ENCODE results near the gene PER1. TPM values are rescaled to one million over a fixed set of nuclear protein-coding genes. Genes with fewer than 3 reads are reported as not detected.

The PER1 gene
- total and polyA plus RNA-seq, 2 of the 8 experiments (the other 6 are each of a cell fraction or from before 2014, with no cell fraction given) = 9.6 to 38.0 TPM

DNA sequence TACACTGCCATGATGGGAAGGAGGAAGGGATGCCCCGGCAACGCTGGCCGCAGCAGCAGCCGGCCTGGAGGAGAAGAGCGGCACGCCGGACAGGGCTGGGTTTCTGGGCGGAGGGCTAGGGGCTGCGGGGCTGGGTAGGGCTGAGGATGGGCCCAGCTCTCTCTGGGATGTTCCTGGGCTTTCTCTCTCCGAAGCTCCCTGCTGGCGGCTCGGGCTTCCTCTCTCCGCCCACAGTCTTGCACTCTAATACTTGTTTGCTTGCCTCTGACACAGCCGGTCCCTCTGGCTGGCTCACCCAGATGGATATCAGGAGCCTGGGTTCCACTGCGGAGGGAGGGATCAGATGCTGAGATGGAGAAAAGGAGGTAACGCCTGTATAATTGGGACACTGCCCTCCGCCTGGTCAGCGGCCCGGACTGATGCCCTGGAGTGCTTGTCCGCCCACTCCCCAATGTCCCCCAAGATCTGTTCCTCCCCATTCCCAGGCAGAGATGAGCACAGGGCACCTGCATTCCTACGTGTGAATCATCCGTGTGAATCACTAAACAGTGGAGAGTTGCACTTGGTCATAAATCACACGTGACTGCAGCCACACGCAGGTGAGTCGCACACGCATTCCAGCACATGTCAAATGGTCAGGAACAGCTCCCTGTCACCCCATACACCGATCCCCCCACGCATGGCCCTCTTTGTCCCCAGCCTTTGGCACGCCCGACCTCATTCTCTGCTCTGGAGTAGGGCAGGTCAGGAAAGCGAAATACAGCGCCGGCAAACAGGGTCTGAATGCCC, 34.0 kb downstream of the PER1 start, which contains the start of gene ALOXE3:
Gene ALOXE3, minus strand, starts transcription at position 535 of the 789 bp plus-strand sequence. Its CDS starts 524 bp downstream, at position 11.
- Histone ChIP-seq H2BK20ac (ENCODE audit: low read length) (0 out of 2 replicates have a peak within 1 kb of the TSS, but pooled peaks have one; percentile 32), H2AFZ (ENCODE audit: low read length) (peak within 1 kb of the TSS; percentile 44; the same call in 1 of the 2 replicates), H3K36me3 (ENCODE audit: control insufficient read depth in 2 of 4, insufficient read depth in 4 of 4, low read length in 3 of 4) (no peaks in the 10 kb centered on the region), H3K4me3 (ENCODE audit: extremely low read depth in 1 of 4, insufficient read depth in 2 of 4, low read depth in 3 of 4, low read length in 4 of 4) (peak within 1 kb of the TSS; percentile 75 to 89 (median 82)), H3K9me3 (ENCODE audit: insufficient read depth in 2 of 2, low read depth in 1 of 2, low read length in 1 of 2) (no peaks in the 10 kb centered on the region), H3K27ac (ENCODE audit: low read depth, low read length) (no peak within 1 kb of the TSS), H3K23ac (ENCODE audit: insufficient read length) (no peak within 1 kb of the TSS), H3K56ac (replicated peaks; ENCODE audit: insufficient read length, low read depth, low read length) (no peak within 1 kb of the TSS), H2BK120ac (replicated peaks; ENCODE audit: low read depth, low read length) (no peak within 1 kb of the TSS), H2BK12ac (ENCODE audit: low read depth, low read length) (no peak within 1 kb of the TSS), H3K79me1 (ENCODE audit: low read depth, low read length) (no peaks in the 10 kb centered on the region), H4K20me1 (replicated peaks in 1 of 2; ENCODE audit: control insufficient read depth in 1 of 2, insufficient read depth in 2 of 2, low read length in 2 of 2) (peaks cover 5 to 6% of the 10 kb centered on the region in 2 experiments), H2BK5ac (ENCODE audit: low read depth, low read length) (no peak within 1 kb of the TSS), H3K79me2 (ENCODE audit: control insufficient read depth in 1 of 2, insufficient read depth in 2 of 2, low read length in 2 of 2) (no peaks in the 10 kb centered on the region), H4K5ac (ENCODE audit: insufficient read length, low read depth, low read length) (no peak within 1 kb of the TSS), H3K14ac (ENCODE audit: insufficient read length) (no peak within 1 kb of the TSS), H3K4me2 (ENCODE audit: insufficient read depth in 1 of 2, low read depth in 2 of 2, low read length in 2 of 2) (peak within 1 kb of the TSS; percentile 88 to 100), H3K18ac (ENCODE audit: extremely low read depth, low read length) (no peak within 1 kb of the TSS), H3K4me1 (replicated peaks in 1 of 4; ENCODE audit: control insufficient read depth in 3 of 4, insufficient read depth in 4 of 4, low read length in 3 of 4) (peaks cover 0 to 12% (median 6%) of the 10 kb centered on the region in 4 experiments; a peak in 5 of 7 replicates), H3K23me2 (ENCODE audit: low read depth, low read length) (peaks cover 27% of the 10 kb centered on the region), H4K8ac (ENCODE audit: extremely low read depth, insufficient read depth, low read length) (no peak within 1 kb of the TSS), H4K91ac (replicated peaks; ENCODE audit: insufficient read length, low read length) (no peak within 1 kb of the TSS), H3K9ac (replicated peaks in 1 of 4; ENCODE audit: extremely low read depth in 1 of 4, low read depth in 3 of 4, low read length in 3 of 4) (no peak within 1 kb of the TSS; a peak in 1 of 7 replicates), H3K4ac (replicated peaks; ENCODE audit: insufficient read length, low read depth, low read length) (no peak within 1 kb of the TSS), H2BK15ac (ENCODE audit: low read length) (no peak within 1 kb of the TSS), H3K27me3 (replicated peaks in 1 of 4; ENCODE audit: control insufficient read depth in 3 of 4, extremely low read depth in 1 of 4, insufficient read depth in 3 of 4, low read length in 3 of 4) (peaks cover 20 to 52% (median 44%) of the 10 kb centered on the region in 4 experiments), H2AK5ac (ENCODE audit: low read depth, low read length) (no peak within 1 kb of the TSS)
- POLR2A ChIA-PET (ENCODE audit: partially characterized antibody) = interaction anchor here (1.0 to 7.6 kb wide), 7 partner anchors 21 to 102 kb away, joined by 3 to 49 read pairs (median 11); partner anchors contain the start of gene TMEM107
- DNase-seq (ENCODE audit: low read depth in 1 of 2, low spot score in 2 of 2) (peak in 1 of 2 experiments; percentile 72), FAIRE-seq (no peak)
- CTCF ChIA-PET (ENCODE audit: partially characterized antibody) = interaction anchor here (0.6 to 23.3 kb wide), 25 partner anchors 8 to 293 kb away, joined by 3 to 501 read pairs (median 4); partner anchors contain the start of genes ALOX12B, BORCS6, SLC25A35 and VAMP2
- WGBS, 2 experiments (ENCODE audit: extremely low coverage in 1 of 2, insufficient coverage in 1 of 2, insufficient read length in 1 of 2, insufficient replicate concordance in 2 of 2, low coverage in 1 of 2, low lambda C conversion rate in 2 of 2, missing lambda C conversion rate in 1 of 2) = 3% methylated on average over 30 of the region's 33 CpGs; no CpG with 5 or more reads in 1 of the 2 experiments
- no peak for TF ChIP-seq KDM1A (IDR thresholded peaks at IDR 0.05; ENCODE audit: borderline replicate concordance, low read length)
- peak; percentile 16 for TF ChIP-seq EZH2 (IDR thresholded peaks at IDR 0.05; ENCODE audit: low read depth, low read length, severe bottlenecking)
- no peak for TF ChIP-seq SRF (IDR thresholded peaks at IDR 0.05; ENCODE audit: low read depth, low read length)
- no peak for TF ChIP-seq BRCA1 (IDR thresholded peaks at IDR 0.05; ENCODE audit: low read depth, low read length)
- TF ChIP-seq NRF1 (IDR thresholded peaks at IDR 0.05; ENCODE audit: low read depth, low read length) = no peak
- TF ChIP-seq JUND (IDR thresholded peaks at IDR 0.05; ENCODE audit: low read length) = no peak
- TF ChIP-seq TAF7 (optimal IDR thresholded peaks at IDR 0.05; ENCODE audit: borderline replicate concordance, low read depth, low read length) = no peak
- TF ChIP-seq SIRT6 (IDR thresholded peaks at IDR 0.05; ENCODE audit: low read length) = no peak
- no peak for TF ChIP-seq TAF1 (IDR thresholded peaks at IDR 0.05; ENCODE audit: low read depth, low read length)
- TF ChIP-seq RAD21 (IDR thresholded peaks at IDR 0.05 in 1 of 2, conservative IDR thresholded peaks at IDR 0.05 in 1 of 2; ENCODE audit: low read depth in 2 of 2, low read length in 2 of 2) = no peak
- TF ChIP-seq MAX (IDR thresholded peaks at IDR 0.05) = 0 out of 2 replicates have a peak, but pooled peaks have one; percentile 16
- no peak for TF ChIP-seq YY1 (IDR thresholded peaks at IDR 0.05; ENCODE audit: low read depth, low read length)

Data from H1 (cell line).